ENCODE measurements around the gene TOR2A. TPM values are rescaled to one million over a fixed set of nuclear protein-coding genes. Genes with fewer than 3 reads are reported as not detected.

TOR2A gene
- total and polyA plus RNA-seq, 9 of the 15 experiments (the other 6 are each of a cell fraction or from before 2014, with no cell fraction given) = 0.80 to 25.9 (median 11.1) TPM

DNA sequence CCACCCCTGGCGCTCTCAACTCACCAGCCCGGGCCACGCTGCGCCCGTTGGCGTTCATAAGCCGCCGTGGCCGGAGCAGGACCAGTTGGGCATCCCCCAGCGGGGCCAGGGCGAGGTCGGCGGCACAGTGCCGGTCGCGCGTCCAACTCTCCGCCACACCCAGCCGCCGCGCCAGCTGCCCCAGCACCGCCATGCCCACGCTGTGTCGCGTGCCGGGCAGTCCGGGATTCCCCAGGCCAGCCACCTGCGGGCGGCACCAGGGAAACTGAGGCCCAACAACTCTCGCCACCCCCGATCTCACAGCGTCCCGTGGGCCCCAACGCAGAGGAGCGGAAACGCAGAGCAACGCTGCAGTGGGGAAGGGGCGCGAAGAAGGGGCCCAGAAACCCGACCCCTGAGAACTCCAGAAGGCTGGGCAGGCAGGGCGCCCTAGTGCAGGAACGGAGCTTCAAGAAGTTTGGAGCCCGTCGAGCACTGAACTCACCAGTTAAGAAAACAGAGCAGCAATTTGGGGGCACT lies 20.1 kb downstream of the TOR2A start:
- FAIRE-seq = no peak
- Histone ChIP-seq H4K20me1 (replicated peaks; ENCODE audit: control insufficient read depth, insufficient read depth, low read length) (peaks cover 3% of the 10 kb centered on the region; the same call in 1 of the 2 replicates), H3K4me2 (ENCODE audit: insufficient read depth, low read length) (peak overlapping the region; percentile 87), H3K27me3 (ENCODE audit: control insufficient read depth in 2 of 2, insufficient read depth in 2 of 2, low read length in 2 of 2) (no peaks in the 10 kb centered on the region), H3K9ac (ENCODE audit: insufficient read depth in 1 of 2, low read depth in 2 of 2, low read length in 2 of 2) (peak overlapping the region; percentile 69 to 98), H2AFZ (ENCODE audit: low read depth, low read length) (peak overlapping the region; percentile 99), H3K9me3 (replicated peaks; ENCODE audit: control insufficient read depth, insufficient read depth, low read depth, low read length) (no peaks in the 10 kb centered on the region), H3K4me1 (replicated peaks in 1 of 2; ENCODE audit: control insufficient read depth in 2 of 2, insufficient read depth in 2 of 2, low read length in 2 of 2) (peaks cover 4 to 55% of the 10 kb centered on the region in 2 experiments; a peak in 4 of 5 replicates), H3K79me2 (ENCODE audit: control insufficient read depth, insufficient read depth, low read length) (0 out of 3 replicates have a peak, but pooled peaks cover 3% of the 10 kb centered on the region), H3K4me3 (peak overlapping the region; percentile 74), H3K9me1 (ENCODE audit: control insufficient read depth, insufficient read depth, low read length) (peaks cover 4% of the 10 kb centered on the region), H3K36me3 (ENCODE audit: control insufficient read depth, insufficient read depth, low read length) (no peaks in the 10 kb centered on the region), H3K27ac (ENCODE audit: extremely low read depth, low read depth, low read length) (peak overlapping the region; percentile 64)
- peak; percentile 15 for ATAC-seq
- intact Hi-C loops (cut with micrococcal nuclease) = no loop called here
- WGBS (ENCODE audit: insufficient coverage, low coverage, missing lambda C conversion rate) = under 1% methylated on average over 41 of the region's 44 CpGs
- BruUV-seq (replicated peaks) = TSS peak; percentile 82
- peak in 2 of 4 experiments; percentile 49 to 54 for DNase-seq (ENCODE audit: extremely low read depth in 1 of 4, low spot score in 3 of 4)
- CTCF ChIA-PET (ENCODE audit: low intra/inter-chr PET ratio) = no interaction called here
- POLR2A ChIA-PET = interaction anchor here (0.6 to 1.3 kb wide), 7 partner anchors 10 to 176 kb away, joined by 3 to 7 read pairs (median 4); partner anchors contain the start of gene TOR2A
- in situ Hi-C loops (cut with MboI) = no loop called here
- TF ChIP-seq, protein P1, sequence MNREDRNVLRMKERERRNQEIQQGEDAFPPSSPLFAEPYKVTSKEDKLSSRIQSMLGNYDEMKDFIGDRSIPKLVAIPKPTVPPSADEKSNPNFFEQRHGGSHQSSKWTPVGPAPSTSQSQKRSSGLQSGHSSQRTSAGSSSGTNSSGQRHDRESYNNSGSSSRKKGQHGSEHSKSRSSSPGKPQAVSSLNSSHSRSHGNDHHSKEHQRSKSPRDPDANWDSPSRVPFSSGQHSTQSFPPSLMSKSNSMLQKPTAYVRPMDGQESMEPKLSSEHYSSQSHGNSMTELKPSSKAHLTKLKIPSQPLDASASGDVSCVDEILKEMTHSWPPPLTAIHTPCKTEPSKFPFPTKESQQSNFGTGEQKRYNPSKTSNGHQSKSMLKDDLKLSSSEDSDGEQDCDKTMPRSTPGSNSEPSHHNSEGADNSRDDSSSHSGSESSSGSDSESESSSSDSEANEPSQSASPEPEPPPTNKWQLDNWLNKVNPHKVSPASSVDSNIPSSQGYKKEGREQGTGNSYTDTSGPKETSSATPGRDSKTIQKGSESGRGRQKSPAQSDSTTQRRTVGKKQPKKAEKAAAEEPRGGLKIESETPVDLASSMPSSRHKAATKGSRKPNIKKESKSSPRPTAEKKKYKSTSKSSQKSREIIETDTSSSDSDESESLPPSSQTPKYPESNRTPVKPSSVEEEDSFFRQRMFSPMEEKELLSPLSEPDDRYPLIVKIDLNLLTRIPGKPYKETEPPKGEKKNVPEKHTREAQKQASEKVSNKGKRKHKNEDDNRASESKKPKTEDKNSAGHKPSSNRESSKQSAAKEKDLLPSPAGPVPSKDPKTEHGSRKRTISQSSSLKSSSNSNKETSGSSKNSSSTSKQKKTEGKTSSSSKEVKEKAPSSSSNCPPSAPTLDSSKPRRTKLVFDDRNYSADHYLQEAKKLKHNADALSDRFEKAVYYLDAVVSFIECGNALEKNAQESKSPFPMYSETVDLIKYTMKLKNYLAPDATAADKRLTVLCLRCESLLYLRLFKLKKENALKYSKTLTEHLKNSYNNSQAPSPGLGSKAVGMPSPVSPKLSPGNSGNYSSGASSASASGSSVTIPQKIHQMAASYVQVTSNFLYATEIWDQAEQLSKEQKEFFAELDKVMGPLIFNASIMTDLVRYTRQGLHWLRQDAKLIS (CRISPR knock-in tag; IDR thresholded peaks at IDR 0.05) = no peak
- TF ChIP-seq CHD1 (IDR thresholded peaks at IDR 0.05; ENCODE audit: low read length) (peak; percentile 43), ZNF511 (CRISPR knock-in tag; IDR thresholded peaks at IDR 0.05) (0 out of 2 replicates have a peak, but pooled peaks have one; percentile 14), ZNF76 (CRISPR knock-in tag; IDR thresholded peaks at IDR 0.05; ENCODE audit: borderline replicate concordance) (no peak), ZNF165 (CRISPR knock-in tag; IDR thresholded peaks at IDR 0.05; ENCODE audit: borderline replicate concordance) (no peak), FOXP4 (CRISPR knock-in tag; IDR thresholded peaks at IDR 0.05; ENCODE audit: borderline replicate concordance) (no peak), GTF2B (IDR thresholded peaks at IDR 0.05; ENCODE audit: extremely low read depth, insufficient read length) (no peak), KDM2B (CRISPR knock-in tag; IDR thresholded peaks at IDR 0.05) (no peak), ZNF644 (tag; IDR thresholded peaks at IDR 0.05; ENCODE audit: low read depth) (no peak), SNIP1 (IDR thresholded peaks at IDR 0.05; ENCODE audit: low read depth) (no peak), CREM (IDR thresholded peaks at IDR 0.05; ENCODE audit: low read depth) (no peak), ADNP (tag; IDR thresholded peaks at IDR 0.05) (no peak), EP400 (IDR thresholded peaks at IDR 0.05) (no peak), MYC (IDR thresholded peaks at IDR 0.05; ENCODE audit: low read depth, low read length) (no peak), MYC (CRISPR knock-in tag; IDR thresholded peaks at IDR 0.05; ENCODE audit: borderline replicate concordance, low read depth) (no peak)
